Effector memory CD8-positive, alpha-beta T cell (primary cell): ENCODE results near the gene ANXA10.
"Not testable (repeated sequence)": the region's sequence is repeated elsewhere in the genome, so short reads cannot be mapped to it uniquely, and the experiment has no call there.

ENCODE experiments used
- ATAC-seq: fragments of 150-1000 bp; cut with Tn5 transposase; replicated peaks from 2 replicates; pipeline ENCODE4 v1.10.0; 2021; ENCODE audit warnings: mild to moderate bottlenecking, moderate library complexity
- DNase-seq, 3 experiments: peaks; one replicate each; pipeline ENCODE4 v3.0.0; 2021
- H3K27ac Mint-ChIP-seq, 2 donors: one replicate each; pipeline ENCODE4 v1.8.0; 2022; ENCODE audit warnings: mild to moderate bottlenecking in 2 of 2, mixed read lengths in 2 of 2, moderate library complexity in 2 of 2
- H3K27me3 Mint-ChIP-seq, 2 donors: one replicate each; pipeline ENCODE4 v1.8.0; 2022; ENCODE audit warnings: mixed read lengths in 2 of 2
- H3K36me3 Mint-ChIP-seq: one replicate; pipeline ENCODE4 v1.8.0; 2022; ENCODE audit warnings: mild to moderate bottlenecking, moderate library complexity, mixed read lengths; ENCODE audit not compliant: insufficient read depth
- H3K4me1 Mint-ChIP-seq, 2 donors: one replicate each; pipeline ENCODE4 v1.8.0; 2022; ENCODE audit warnings: low read depth in 2 of 2, mixed read lengths in 2 of 2
- H3K4me3 Mint-ChIP-seq, 2 donors: one replicate each; pipeline ENCODE4 v1.8.0; 2022; ENCODE audit warnings: mild to moderate bottlenecking in 2 of 2, mixed read lengths in 2 of 2, moderate library complexity in 2 of 2
- H3K9me3 Mint-ChIP-seq, 2 donors: one replicate each; pipeline ENCODE4 v1.8.0; 2022; ENCODE audit warnings: mixed read lengths in 2 of 2

Gene ANXA10

GRCh38 chr4:168096407-168096784, 4.1 kb downstream of the ANXA10 start:
- DNase-seq (no peak), ATAC-seq (no peak)
- no peak overlapping the region for H3K27ac Mint-ChIP-seq
- H3K9me3 Mint-ChIP-seq = no peaks in the 10 kb centered on the region
- H3K36me3 Mint-ChIP-seq = no peaks in the 10 kb centered on the region
- no peaks in the 10 kb centered on the region for H3K4me1 Mint-ChIP-seq
- no peak overlapping the region for H3K4me3 Mint-ChIP-seq
- H3K27me3 Mint-ChIP-seq = no peaks in the 10 kb centered on the region

- ATAC-seq (no peak), DNase-seq (no peak)
- no peaks in the 10 kb centered on the region for H3K36me3 Mint-ChIP-seq
- no peaks in the 10 kb centered on the region for H3K9me3 Mint-ChIP-seq
- no peak overlapping the region for H3K4me3 Mint-ChIP-seq
- no peaks in the 10 kb centered on the region for H3K27me3 Mint-ChIP-seq
- H3K27ac Mint-ChIP-seq = no peak overlapping the region
- no peaks in the 10 kb centered on the region for H3K4me1 Mint-ChIP-seq
These were observed 4.8 kb downstream of the ANXA10 start for GRCh38 chr4:168097161-168097560.

GRCh38 chr4:168098248-168098717, 5.9 kb downstream of the ANXA10 start:
- ATAC-seq (no peak), DNase-seq (no peak)
- no peaks in the 10 kb centered on the region for H3K27me3 Mint-ChIP-seq
- H3K9me3 Mint-ChIP-seq = no peaks in the 10 kb centered on the region
- no peak overlapping the region for H3K4me3 Mint-ChIP-seq
- H3K4me1 Mint-ChIP-seq = no peaks in the 10 kb centered on the region
- H3K36me3 Mint-ChIP-seq = no peaks in the 10 kb centered on the region
- no peak overlapping the region for H3K27ac Mint-ChIP-seq

GRCh38 chr4:168099195-168099594, 6.9 kb downstream of the ANXA10 start:
- Mint-ChIP-seq H3K36me3 (no peaks in the 10 kb centered on the region), H3K4me1 (no peaks in the 10 kb centered on the region), H3K27ac (no peak overlapping the region), H3K27me3 (no peaks in the 10 kb centered on the region), H3K4me3 (no peak overlapping the region), H3K9me3 (no peaks in the 10 kb centered on the region)
- DNase-seq (no peak), ATAC-seq (no peak)

GRCh38 chr4:168101026-168101425, 8.7 kb downstream of the ANXA10 start:
- Mint-ChIP-seq H3K9me3 (no peaks in the 10 kb centered on the region), H3K36me3 (no peaks in the 10 kb centered on the region), H3K27me3 (no peaks in the 10 kb centered on the region), H3K4me1 (no peaks in the 10 kb centered on the region), H3K27ac (no peak overlapping the region), H3K4me3 (no peak overlapping the region)
- DNase-seq = no peak
- ATAC-seq = no peak

- Mint-ChIP-seq H3K36me3 (no peaks in the 10 kb centered on the region), H3K4me3 (no peak overlapping the region), H3K27me3 (no peaks in the 10 kb centered on the region), H3K9me3 (no peaks in the 10 kb centered on the region), H3K4me1 (no peaks in the 10 kb centered on the region), H3K27ac (no peak overlapping the region)
- DNase-seq (no peak), ATAC-seq (no peak)
These were observed 10.1 kb downstream of the ANXA10 start for GRCh38 chr4:168102403-168102802.

- Mint-ChIP-seq H3K27ac (no peak overlapping the region), H3K4me3 (no peak overlapping the region), H3K27me3 (no peaks in the 10 kb centered on the region), H3K36me3 (peaks cover 3% of the 10 kb centered on the region), H3K9me3 (no peaks in the 10 kb centered on the region), H3K4me1 (no peaks in the 10 kb centered on the region)
- DNase-seq (no peak), ATAC-seq (no peak)
These were observed 17.2 kb downstream of the ANXA10 start for GRCh38 chr4:168109527-168109926.

- not testable (repeated sequence) for H3K27me3 Mint-ChIP-seq, ATAC-seq, H3K4me3 Mint-ChIP-seq
These were observed 20.7 kb downstream of the ANXA10 start for GRCh38 chr4:168113059-168113458.

GRCh38 chr4:168118116-168118655, 25.8 kb downstream of the ANXA10 start:
- H3K4me3 Mint-ChIP-seq = no peak overlapping the region
- H3K36me3 Mint-ChIP-seq = no peaks in the 10 kb centered on the region
- DNase-seq = no peak
- H3K27me3 Mint-ChIP-seq = peaks cover 0 to 4% of the 10 kb centered on the region in 2 donors
- H3K9me3 Mint-ChIP-seq = peaks cover 0 to 1% of the 10 kb centered on the region in 2 donors
- ATAC-seq = no peak
- H3K4me1 Mint-ChIP-seq = no peaks in the 10 kb centered on the region
- no peak overlapping the region for H3K27ac Mint-ChIP-seq

More at GRCh38 chr4:168113059-168113458, 20.7 kb downstream of the ANXA10 start:
- not testable (repeated sequence) for H3K27ac Mint-ChIP-seq, DNase-seq, H3K4me1 Mint-ChIP-seq, H3K9me3 Mint-ChIP-seq, H3K36me3 Mint-ChIP-seq

- ATAC-seq (no peak), DNase-seq (no peak)
- Mint-ChIP-seq H3K9me3 (peaks cover 0 to 1% of the 10 kb centered on the region in 2 donors), H3K4me1 (no peaks in the 10 kb centered on the region), H3K27me3 (peaks cover 0 to 4% of the 10 kb centered on the region in 2 donors), H3K4me3 (no peak overlapping the region), H3K36me3 (no peaks in the 10 kb centered on the region), H3K27ac (no peak overlapping the region)
These were observed 26.8 kb downstream of the ANXA10 start for GRCh38 chr4:168119100-168119499.

- no peak for ATAC-seq
- Mint-ChIP-seq H3K27me3 (peaks cover 0 to 4% of the 10 kb centered on the region in 2 donors), H3K4me3 (no peak overlapping the region), H3K9me3 (peaks cover 0 to 1% of the 10 kb centered on the region in 2 donors), H3K27ac (no peak overlapping the region), H3K36me3 (no peaks in the 10 kb centered on the region), H3K4me1 (no peaks in the 10 kb centered on the region)
- no peak for DNase-seq
These were observed 27.6 kb downstream of the ANXA10 start for GRCh38 chr4:168119890-168120289.

GRCh38 chr4:168120811-168121210, 28.5 kb downstream of the ANXA10 start:
- Mint-ChIP-seq H3K4me1 (no peaks in the 10 kb centered on the region), H3K4me3 (no peak overlapping the region), H3K36me3 (no peaks in the 10 kb centered on the region), H3K27me3 (peaks cover 0 to 4% of the 10 kb centered on the region in 2 donors), H3K27ac (no peak overlapping the region), H3K9me3 (no peaks in the 10 kb centered on the region)
- DNase-seq = no peak
- no peak for ATAC-seq

- no peaks in the 10 kb centered on the region for H3K9me3 Mint-ChIP-seq
- H3K27ac Mint-ChIP-seq = no peak overlapping the region
- ATAC-seq (no peak), DNase-seq (no peak)
- no peak overlapping the region for H3K4me3 Mint-ChIP-seq
- peaks cover 0 to 4% of the 10 kb centered on the region in 2 donors for H3K27me3 Mint-ChIP-seq
- H3K4me1 Mint-ChIP-seq = no peaks in the 10 kb centered on the region
- H3K36me3 Mint-ChIP-seq = no peaks in the 10 kb centered on the region
These were observed 31.8 kb downstream of the ANXA10 start for GRCh38 chr4:168124008-168124641.

GRCh38 chr4:168126952-168127351, 34.6 kb downstream of the ANXA10 start:
- Mint-ChIP-seq H3K4me1 (no peaks in the 10 kb centered on the region), H3K27ac (no peak overlapping the region), H3K36me3 (no peaks in the 10 kb centered on the region), H3K4me3 (no peak overlapping the region), H3K27me3 (peaks cover 2 to 4% of the 10 kb centered on the region in 2 donors), H3K9me3 (no peaks in the 10 kb centered on the region)
- DNase-seq = no peak
- ATAC-seq = no peak
